ENCODE data around the gene C1orf21.

GRCh38 chr1:184471686-184472085 lies 84.9 kb downstream of the C1orf21 start:
- no peak for TF ChIP-seq CTCF (IDR thresholded peaks at IDR 0.05)
- no peak for TF ChIP-seq POLR2A (IDR thresholded peaks at IDR 0.05)
